Suprapubic skin (tissue), 3 donors: ENCODE results near the gene ZSCAN29.

ENCODE experiments used
- CTCF ChIP-seq, 2 donors: fragments of 200-600 bp in 1 of 2; fragments of 450-650 bp in 1 of 2; sonication (generic) in 1 of 2; IDR thresholded peaks; one replicate each; pipeline ENCODE4 v1.5.1; 2016 to 2019; ENCODE audit warnings: antibody characterized with exemption in 2 of 2, mild to moderate bottlenecking in 1 of 2, moderate library complexity in 1 of 2
- EP300 ChIP-seq: sonication (generic); formaldehyde crosslinking; IDR thresholded peaks from one replicate; pipeline ENCODE4 v1.6.1; 2017; ENCODE audit warnings: antibody characterized with exemption
- POLR2A ChIP-seq, 2 donors: fragments of 450-650 bp; IDR thresholded peaks; one replicate each; pipeline ENCODE4 v1.6.1; 2017; ENCODE audit warnings: antibody characterized with exemption in 2 of 2, mild to moderate bottlenecking in 2 of 2, moderate library complexity in 2 of 2

- TF ChIP-seq POLR2A (IDR thresholded peaks at IDR 0.05): no peak
- TF ChIP-seq CTCF (IDR thresholded peaks at IDR 0.05): no peak
- no peak for TF ChIP-seq EP300
These were observed 401 bp downstream of the ZSCAN29 start for GRCh38 chr15:43370310-43370974.
